ENCODE data around the gene NEK1.
A peak's percentile ranks its signal among the peaks of the same experiment; 100 is the strongest.
"Not testable (repeated sequence)": the region's sequence is repeated elsewhere in the genome, so short reads cannot be mapped to it uniquely, and the experiment has no call there.

The NEK1 gene

DNA sequence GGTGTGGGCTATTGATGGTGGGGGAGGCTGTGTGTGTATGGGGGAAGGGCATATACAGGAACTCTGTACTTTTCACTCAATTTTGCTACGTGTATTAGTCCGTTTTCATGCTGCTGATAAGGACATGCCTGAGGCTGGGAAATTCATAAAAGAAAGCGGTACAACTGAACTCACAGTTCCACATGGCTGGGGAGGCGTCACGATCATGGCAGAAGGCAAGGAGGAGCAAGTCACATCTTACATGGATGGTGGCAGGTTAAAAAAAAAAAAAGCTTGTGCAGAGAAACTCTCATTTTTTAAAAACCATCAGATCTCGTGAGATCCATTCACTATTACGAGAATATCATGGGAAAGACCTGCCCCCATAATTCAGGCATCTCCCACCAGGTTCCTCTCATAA, 152.3 kb downstream of the NEK1 start:
- peaks cover 23% of the 10 kb centered on the region for H3K9me3 Mint-ChIP-seq
- H3K27ac Mint-ChIP-seq = no peak overlapping the region
- H3K4me1 Mint-ChIP-seq = no peaks in the 10 kb centered on the region
- no peaks in the 10 kb centered on the region for H3K27me3 Mint-ChIP-seq (ENCODE audit: low read depth)
- TF ChIP-seq, protein P1, sequence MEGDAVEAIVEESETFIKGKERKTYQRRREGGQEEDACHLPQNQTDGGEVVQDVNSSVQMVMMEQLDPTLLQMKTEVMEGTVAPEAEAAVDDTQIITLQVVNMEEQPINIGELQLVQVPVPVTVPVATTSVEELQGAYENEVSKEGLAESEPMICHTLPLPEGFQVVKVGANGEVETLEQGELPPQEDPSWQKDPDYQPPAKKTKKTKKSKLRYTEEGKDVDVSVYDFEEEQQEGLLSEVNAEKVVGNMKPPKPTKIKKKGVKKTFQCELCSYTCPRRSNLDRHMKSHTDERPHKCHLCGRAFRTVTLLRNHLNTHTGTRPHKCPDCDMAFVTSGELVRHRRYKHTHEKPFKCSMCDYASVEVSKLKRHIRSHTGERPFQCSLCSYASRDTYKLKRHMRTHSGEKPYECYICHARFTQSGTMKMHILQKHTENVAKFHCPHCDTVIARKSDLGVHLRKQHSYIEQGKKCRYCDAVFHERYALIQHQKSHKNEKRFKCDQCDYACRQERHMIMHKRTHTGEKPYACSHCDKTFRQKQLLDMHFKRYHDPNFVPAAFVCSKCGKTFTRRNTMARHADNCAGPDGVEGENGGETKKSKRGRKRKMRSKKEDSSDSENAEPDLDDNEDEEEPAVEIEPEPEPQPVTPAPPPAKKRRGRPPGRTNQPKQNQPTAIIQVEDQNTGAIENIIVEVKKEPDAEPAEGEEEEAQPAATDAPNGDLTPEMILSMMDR (IDR thresholded peaks at IDR 0.05; ENCODE audit: unreplicated experiment in 3 of 3) = no peak
- no peak overlapping the region for H3K4me3 Mint-ChIP-seq
- peaks cover 73% of the 10 kb centered on the region for H3K36me3 Mint-ChIP-seq (ENCODE audit: low read depth)

DNA sequence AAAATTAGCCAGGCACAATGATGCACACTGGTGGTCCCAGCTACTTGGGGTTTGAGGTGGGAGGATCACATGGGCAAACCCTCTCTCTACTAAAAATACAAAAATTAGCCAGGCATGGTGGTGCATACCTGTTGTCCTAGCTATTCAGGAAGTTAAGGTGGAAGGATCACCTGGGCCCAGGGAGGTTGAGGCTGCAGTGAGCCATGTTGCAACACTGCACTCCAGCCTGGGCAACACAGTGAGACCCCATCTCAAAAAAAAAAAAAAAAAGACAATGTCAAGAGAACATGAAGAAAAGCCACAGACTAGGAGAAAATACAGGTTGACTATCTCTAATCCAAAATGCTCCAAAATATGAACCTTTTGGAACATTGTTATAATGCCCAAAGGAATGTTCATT, 153.8 kb downstream of the NEK1 start:
- no peak overlapping the region for H3K27ac Mint-ChIP-seq
- H3K4me1 Mint-ChIP-seq = no peaks in the 10 kb centered on the region

DNA sequence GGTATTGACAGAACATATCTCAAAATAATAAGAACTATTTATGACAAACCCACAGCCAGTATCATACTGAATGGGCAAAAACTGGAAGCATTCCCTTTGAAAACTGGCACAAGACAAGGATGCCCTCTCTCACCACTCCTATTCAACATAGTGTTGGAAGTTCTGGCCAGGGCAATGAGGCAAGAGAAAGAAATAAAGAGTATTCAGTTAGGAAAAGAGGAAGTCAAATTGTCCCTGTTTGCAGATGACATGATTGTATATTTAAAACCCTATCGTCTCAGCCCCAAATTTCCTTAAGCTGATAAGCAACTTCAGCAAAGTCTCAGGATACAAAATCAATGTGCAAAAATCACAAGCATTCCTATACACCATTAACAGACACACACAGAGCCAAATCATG, 159.7 kb downstream of the NEK1 start:
- not testable (repeated sequence) for H3K4me1 Mint-ChIP-seq; H3K27ac Mint-ChIP-seq; H3K4me3 Mint-ChIP-seq; H3K27me3 Mint-ChIP-seq (ENCODE audit: low read depth)
- H3K9me3 Mint-ChIP-seq = peaks cover 58% of the 10 kb centered on the region
- H3K36me3 Mint-ChIP-seq (ENCODE audit: low read depth) = peaks cover 90% of the 10 kb centered on the region

More for the DNA sequence above, 153.8 kb downstream of the NEK1 start:
- no peaks in the 10 kb centered on the region for H3K27me3 Mint-ChIP-seq (ENCODE audit: low read depth)
- H3K36me3 Mint-ChIP-seq (ENCODE audit: low read depth) = peaks cover 87% of the 10 kb centered on the region
- TF ChIP-seq, protein P1 (IDR thresholded peaks at IDR 0.05; ENCODE audit: unreplicated experiment in 3 of 3) = no peak
- peaks cover 27% of the 10 kb centered on the region for H3K9me3 Mint-ChIP-seq
- H3K4me3 Mint-ChIP-seq = no peak overlapping the region

DNA sequence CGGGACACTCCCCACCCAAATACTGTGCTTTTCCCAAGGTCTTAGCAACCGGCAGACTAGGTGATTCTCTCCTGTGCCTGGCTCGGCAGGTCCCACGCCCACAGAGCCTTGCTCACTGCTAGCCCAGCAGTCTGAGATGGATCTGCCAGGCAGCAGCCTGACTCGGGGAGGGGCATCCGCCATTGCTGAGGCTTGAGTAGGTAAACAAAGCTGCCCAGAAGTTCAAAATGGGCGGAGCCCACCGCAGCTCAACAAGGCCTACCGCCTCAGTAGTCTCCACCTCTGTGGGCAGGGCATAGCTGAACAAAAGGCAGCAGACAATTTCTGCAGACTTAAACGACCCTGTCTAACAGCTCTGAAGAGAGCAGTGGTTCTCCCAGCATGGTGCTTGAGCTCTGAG, 163.4 kb downstream of the NEK1 start:
- peaks cover 75% of the 10 kb centered on the region for H3K9me3 Mint-ChIP-seq
- not testable (repeated sequence) for H3K27ac Mint-ChIP-seq; H3K4me1 Mint-ChIP-seq; H3K27me3 Mint-ChIP-seq (ENCODE audit: low read depth); H3K4me3 Mint-ChIP-seq
- H3K36me3 Mint-ChIP-seq (ENCODE audit: low read depth) = peaks cover 92% of the 10 kb centered on the region

DNA sequence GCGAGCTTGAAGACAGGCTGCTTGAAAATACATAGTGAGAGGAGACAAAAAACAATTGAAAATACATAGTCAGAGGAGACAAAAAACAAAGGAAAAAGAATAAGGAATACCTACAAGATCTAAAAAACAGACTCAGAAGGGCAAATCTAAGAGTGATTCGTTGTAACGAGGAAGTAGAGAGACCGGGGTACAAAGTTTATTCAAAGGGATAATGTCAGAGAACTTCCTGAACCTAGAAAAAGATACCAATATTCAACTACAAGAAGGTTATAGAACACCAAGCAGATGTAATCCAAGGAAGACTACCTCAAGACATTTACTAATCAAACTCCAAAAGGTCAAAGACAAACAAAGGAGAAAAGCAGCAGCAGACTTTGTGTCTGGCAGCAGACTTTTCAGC, 165.6 kb downstream of the NEK1 start:
- Mint-ChIP-seq H3K27me3 (ENCODE audit: low read depth) (no peaks in the 10 kb centered on the region), H3K4me3 (no peak overlapping the region), H3K36me3 (ENCODE audit: low read depth) (peaks cover 87% of the 10 kb centered on the region), H3K27ac (no peak overlapping the region), H3K4me1 (no peaks in the 10 kb centered on the region), H3K9me3 (peaks cover 76% of the 10 kb centered on the region)
- TF ChIP-seq, protein P1 (IDR thresholded peaks at IDR 0.05; ENCODE audit: unreplicated experiment in 3 of 3) = no peak

DNA sequence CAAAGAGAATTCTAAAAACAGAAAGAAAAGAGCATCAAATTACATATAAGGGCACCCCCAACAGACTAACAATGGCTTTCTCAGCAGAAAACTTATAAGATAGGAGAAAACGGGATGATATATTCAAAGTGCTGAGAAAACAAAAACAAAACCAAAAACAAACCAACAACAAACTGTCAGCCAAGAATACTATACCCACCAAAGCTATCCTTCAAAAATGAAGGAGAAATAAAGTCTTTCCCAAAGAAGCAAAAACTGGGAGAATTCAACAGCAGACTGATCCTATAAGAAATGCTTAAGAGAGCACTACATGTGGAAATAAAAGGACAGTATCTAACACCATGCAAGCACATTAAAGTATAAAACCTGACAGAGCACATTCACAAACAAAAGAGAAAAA, 168.6 kb downstream of the NEK1 start:
- H3K4me1 Mint-ChIP-seq = peaks cover 17% of the 10 kb centered on the region
- peaks cover 55% of the 10 kb centered on the region for H3K9me3 Mint-ChIP-seq
- H3K27ac Mint-ChIP-seq = no peak overlapping the region
- H3K27me3 Mint-ChIP-seq (ENCODE audit: low read depth) = no peaks in the 10 kb centered on the region
- H3K4me3 Mint-ChIP-seq = no peak overlapping the region
- peaks cover 67% of the 10 kb centered on the region for H3K36me3 Mint-ChIP-seq (ENCODE audit: low read depth)
- TF ChIP-seq, protein P1 (IDR thresholded peaks at IDR 0.05; ENCODE audit: unreplicated experiment in 3 of 3) = no peak

DNA sequence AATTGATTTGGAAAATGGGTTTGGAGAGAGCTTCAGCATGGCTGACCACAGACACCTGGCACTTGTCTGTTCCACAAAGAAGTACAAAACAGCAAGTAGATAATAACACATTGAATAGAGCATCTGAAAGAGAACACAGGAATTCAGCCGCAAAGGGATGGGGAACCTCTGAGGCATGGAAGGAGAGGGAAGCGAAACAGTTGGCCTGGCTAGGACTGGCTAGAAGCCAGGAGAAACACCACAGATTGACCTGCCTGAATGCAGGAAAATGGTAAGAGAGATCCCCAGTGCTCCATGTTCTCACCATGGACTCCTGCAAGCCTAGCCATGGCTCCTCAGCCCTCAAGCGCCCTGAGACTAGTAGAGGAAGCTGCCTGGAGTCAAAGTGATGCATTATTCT, 171.9 kb downstream of the NEK1 start:
- Mint-ChIP-seq H3K36me3 (ENCODE audit: low read depth) (peaks cover 36% of the 10 kb centered on the region), H3K9me3 (peaks cover 27% of the 10 kb centered on the region), H3K4me1 (peaks cover 35% of the 10 kb centered on the region), H3K4me3 (no peak overlapping the region), H3K27me3 (ENCODE audit: low read depth) (no peaks in the 10 kb centered on the region), H3K27ac (peak overlapping the region; percentile 48 to 93 (median 62))
- TF ChIP-seq, protein P1 (IDR thresholded peaks at IDR 0.05; ENCODE audit: unreplicated experiment in 3 of 3) = no peak

Measured in nephron (organoid).